ENCODE measurements around the gene PCDH15. TPM values are rescaled to one million over a fixed set of nuclear protein-coding genes. Genes with fewer than 3 reads are reported as not detected.
"Not testable (repeated sequence)": the region's sequence is repeated elsewhere in the genome, so short reads cannot be mapped to it uniquely, and the experiment has no call there.

PCDH15 gene
- total RNA-seq, 1 experiment from 2014 or later, result not detected

DNA sequence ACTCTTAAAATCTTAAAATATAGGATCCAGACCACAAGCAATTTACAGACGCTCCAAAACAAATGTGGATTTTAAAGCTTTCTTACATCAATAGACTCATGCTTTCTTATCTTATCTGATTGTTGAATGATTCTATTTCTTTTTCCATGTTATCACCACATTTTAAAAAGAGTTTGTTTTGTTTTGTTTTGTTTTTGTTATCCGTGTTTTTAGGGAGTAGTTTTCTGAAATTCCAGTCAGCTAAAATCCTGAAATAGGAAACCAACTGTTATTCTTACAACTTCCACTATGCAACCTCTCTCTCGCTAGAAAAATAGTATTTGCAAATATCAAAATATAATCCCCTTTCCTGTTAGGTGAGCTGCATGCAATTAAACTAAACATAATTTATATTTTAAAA is 251.0 kb downstream of the PCDH15 start:
- Mint-ChIP-seq H3K4me3 (ENCODE audit: low read depth, unreplicated experiment) (no peak overlapping the region), H3K27me3 (ENCODE audit: unreplicated experiment) (no peaks in the 10 kb centered on the region), H3K27ac (ENCODE audit: unreplicated experiment) (no peak overlapping the region), H3K4me1 (ENCODE audit: low read depth, unreplicated experiment) (no peaks in the 10 kb centered on the region), H3K9me3 (ENCODE audit: low read depth, unreplicated experiment) (no peaks in the 10 kb centered on the region), H3K36me3 (ENCODE audit: insufficient read depth, unreplicated experiment) (no peaks in the 10 kb centered on the region)
- intact Hi-C loops (cut with micrococcal nuclease; ENCODE audit: unreplicated experiment), result no loop called here
- BruUV-seq (replicated peaks), result no TSS peak
- no peak for DNase-seq
- CTCF ChIA-PET, result no interaction called here
- TF ChIP-seq CTCF (IDR thresholded peaks at IDR 0.05; ENCODE audit: unreplicated experiment), result no peak

DNA sequence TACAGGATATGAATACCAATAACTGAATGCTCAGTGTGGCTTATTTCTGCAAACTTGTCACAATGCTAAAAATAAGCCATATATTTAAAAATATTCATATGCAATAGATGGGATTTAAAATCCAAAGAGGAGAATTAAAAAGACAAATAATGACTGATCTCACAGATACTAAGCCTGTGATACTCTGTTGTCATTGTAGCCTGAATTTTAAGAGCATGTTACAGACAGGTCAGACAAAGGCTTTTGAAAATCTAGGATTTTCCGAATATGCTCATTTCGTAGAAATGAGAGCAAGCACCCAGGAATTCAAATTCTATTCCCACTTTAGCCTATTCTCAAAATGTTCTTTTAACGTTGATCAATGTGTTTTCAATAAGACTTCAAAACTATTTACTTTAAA is 269.7 kb downstream of the PCDH15 start:
- H3K27ac Mint-ChIP-seq (ENCODE audit: unreplicated experiment), result no peak overlapping the region
- CTCF ChIA-PET, result no interaction called here
- H3K9me3 Mint-ChIP-seq (ENCODE audit: low read depth, unreplicated experiment), result no peaks in the 10 kb centered on the region
- no peak for DNase-seq
- H3K27me3 Mint-ChIP-seq (ENCODE audit: unreplicated experiment), result no peaks in the 10 kb centered on the region
- BruUV-seq (replicated peaks), result no TSS peak
- no peaks in the 10 kb centered on the region for H3K4me1 Mint-ChIP-seq (ENCODE audit: low read depth, unreplicated experiment)
- no peaks in the 10 kb centered on the region for H3K36me3 Mint-ChIP-seq (ENCODE audit: insufficient read depth, unreplicated experiment)
- intact Hi-C loops (cut with micrococcal nuclease; ENCODE audit: unreplicated experiment), result no loop called here
- no peak for TF ChIP-seq CTCF (IDR thresholded peaks at IDR 0.05; ENCODE audit: unreplicated experiment)
- H3K4me3 Mint-ChIP-seq (ENCODE audit: low read depth, unreplicated experiment), result no peak overlapping the region

DNA sequence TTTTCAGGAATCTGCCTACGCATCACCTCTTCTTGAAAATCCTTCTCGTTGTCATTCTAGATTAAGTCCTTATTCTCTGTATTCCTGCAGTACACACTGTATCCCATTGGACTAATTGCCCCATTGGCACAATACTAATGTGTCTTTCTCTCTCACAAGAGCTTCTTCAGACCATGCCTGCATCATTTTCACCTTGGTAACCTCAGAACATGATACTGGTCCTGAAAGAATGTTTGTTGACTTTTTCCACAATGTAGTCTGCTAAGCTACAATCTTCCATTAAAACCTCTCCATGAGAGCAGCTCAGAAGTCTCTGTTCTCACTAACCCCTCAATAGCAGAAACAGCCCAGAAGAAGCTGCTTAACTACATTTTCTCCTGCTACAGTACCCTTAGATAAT is 270.7 kb downstream of the PCDH15 start:
- TF ChIP-seq CTCF (IDR thresholded peaks at IDR 0.05; ENCODE audit: unreplicated experiment), result no peak
- CTCF ChIA-PET, result no interaction called here
- Mint-ChIP-seq H3K4me3 (ENCODE audit: low read depth, unreplicated experiment) (no peak overlapping the region), H3K9me3 (ENCODE audit: low read depth, unreplicated experiment) (no peaks in the 10 kb centered on the region), H3K27me3 (ENCODE audit: unreplicated experiment) (no peaks in the 10 kb centered on the region), H3K27ac (ENCODE audit: unreplicated experiment) (no peak overlapping the region), H3K36me3 (ENCODE audit: insufficient read depth, unreplicated experiment) (no peaks in the 10 kb centered on the region), H3K4me1 (ENCODE audit: low read depth, unreplicated experiment) (no peaks in the 10 kb centered on the region)
- intact Hi-C loops (cut with micrococcal nuclease; ENCODE audit: unreplicated experiment), result no loop called here
- BruUV-seq (replicated peaks), result no TSS peak
- DNase-seq, result no peak

- Mint-ChIP-seq H3K36me3 (ENCODE audit: insufficient read depth, unreplicated experiment) (no peaks in the 10 kb centered on the region), H3K4me1 (ENCODE audit: low read depth, unreplicated experiment) (no peaks in the 10 kb centered on the region), H3K9me3 (ENCODE audit: low read depth, unreplicated experiment) (no peaks in the 10 kb centered on the region), H3K27ac (ENCODE audit: unreplicated experiment) (no peak overlapping the region), H3K4me3 (ENCODE audit: low read depth, unreplicated experiment) (no peak overlapping the region), H3K27me3 (ENCODE audit: unreplicated experiment) (no peaks in the 10 kb centered on the region)
- BruUV-seq (replicated peaks), result no TSS peak
- intact Hi-C loops (cut with micrococcal nuclease; ENCODE audit: unreplicated experiment), result no loop called here
- TF ChIP-seq CTCF (IDR thresholded peaks at IDR 0.05; ENCODE audit: unreplicated experiment), result no peak
- CTCF ChIA-PET, result no interaction called here
- DNase-seq, result no peak
Observed at GRCh38 chr10:54525816-54526215, 275.2 kb downstream of the PCDH15 start.

DNA sequence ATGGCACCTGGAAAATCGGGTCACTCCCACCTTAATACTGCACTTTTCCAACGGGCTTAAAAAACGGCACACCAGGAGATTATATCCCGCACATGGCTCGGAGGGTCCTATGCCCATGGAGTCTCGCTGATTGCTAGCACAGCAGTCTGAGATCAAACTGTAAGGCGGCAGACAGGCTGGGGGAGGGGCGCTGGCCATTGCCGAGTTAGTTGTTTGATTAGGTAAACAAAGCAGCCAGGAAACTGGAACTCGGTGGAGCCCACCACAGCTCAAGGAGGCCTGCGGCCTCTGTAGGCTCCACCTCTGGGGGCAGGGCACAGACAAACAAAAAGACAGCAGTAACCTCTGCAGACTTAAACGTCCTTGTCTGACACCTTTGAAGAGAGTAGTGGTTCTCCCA is 285.8 kb downstream of the PCDH15 start:
- H3K9me3 Mint-ChIP-seq (ENCODE audit: low read depth, unreplicated experiment); H3K27ac Mint-ChIP-seq (ENCODE audit: unreplicated experiment); BruUV-seq (replicated peaks); H3K27me3 Mint-ChIP-seq (ENCODE audit: unreplicated experiment); DNase-seq; intact Hi-C loops (cut with micrococcal nuclease; ENCODE audit: unreplicated experiment); CTCF ChIA-PET; H3K36me3 Mint-ChIP-seq (ENCODE audit: insufficient read depth, unreplicated experiment); H3K4me1 Mint-ChIP-seq (ENCODE audit: low read depth, unreplicated experiment); H3K4me3 Mint-ChIP-seq (ENCODE audit: low read depth, unreplicated experiment): not testable (repeated sequence)

All from Calu3 (cell line).